GM12873 (cell line): ENCODE measurements around the gene GALNT8.

Experiments used
- TF ChIP-seq, protein P1 (sequence below): IDR thresholded peaks from 2 replicates; pipeline ENCODE4 v1.5.1; 2012; ENCODE audit warnings: low read depth, mild to moderate bottlenecking, moderate library complexity, low read length, control low read depth; ENCODE audit not compliant: insufficient read depth; ENCODE audit errors: missing control alignments

Gene GALNT8

DNA sequence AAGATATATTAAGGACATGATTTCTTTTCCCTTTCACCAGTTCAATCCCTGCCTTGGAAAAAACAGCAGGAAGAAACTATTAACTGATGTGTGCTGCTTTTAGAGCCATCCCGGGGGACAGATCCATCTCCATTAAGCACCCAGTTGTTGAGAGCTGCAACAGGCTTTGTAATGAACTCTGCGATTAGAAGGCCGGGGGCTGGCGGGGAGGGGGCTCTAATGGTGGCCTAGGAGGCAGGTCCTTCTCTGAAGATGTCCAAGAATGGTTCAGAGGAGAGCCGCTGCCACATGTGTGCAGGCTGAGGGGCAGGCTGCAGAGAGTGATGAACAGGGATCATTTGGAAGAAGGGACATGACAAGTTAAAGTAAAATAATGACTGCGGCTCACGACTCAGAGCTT, 67.8 kb downstream of the GALNT8 start:
- TF ChIP-seq, protein P1, sequence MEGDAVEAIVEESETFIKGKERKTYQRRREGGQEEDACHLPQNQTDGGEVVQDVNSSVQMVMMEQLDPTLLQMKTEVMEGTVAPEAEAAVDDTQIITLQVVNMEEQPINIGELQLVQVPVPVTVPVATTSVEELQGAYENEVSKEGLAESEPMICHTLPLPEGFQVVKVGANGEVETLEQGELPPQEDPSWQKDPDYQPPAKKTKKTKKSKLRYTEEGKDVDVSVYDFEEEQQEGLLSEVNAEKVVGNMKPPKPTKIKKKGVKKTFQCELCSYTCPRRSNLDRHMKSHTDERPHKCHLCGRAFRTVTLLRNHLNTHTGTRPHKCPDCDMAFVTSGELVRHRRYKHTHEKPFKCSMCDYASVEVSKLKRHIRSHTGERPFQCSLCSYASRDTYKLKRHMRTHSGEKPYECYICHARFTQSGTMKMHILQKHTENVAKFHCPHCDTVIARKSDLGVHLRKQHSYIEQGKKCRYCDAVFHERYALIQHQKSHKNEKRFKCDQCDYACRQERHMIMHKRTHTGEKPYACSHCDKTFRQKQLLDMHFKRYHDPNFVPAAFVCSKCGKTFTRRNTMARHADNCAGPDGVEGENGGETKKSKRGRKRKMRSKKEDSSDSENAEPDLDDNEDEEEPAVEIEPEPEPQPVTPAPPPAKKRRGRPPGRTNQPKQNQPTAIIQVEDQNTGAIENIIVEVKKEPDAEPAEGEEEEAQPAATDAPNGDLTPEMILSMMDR = no peak

DNA sequence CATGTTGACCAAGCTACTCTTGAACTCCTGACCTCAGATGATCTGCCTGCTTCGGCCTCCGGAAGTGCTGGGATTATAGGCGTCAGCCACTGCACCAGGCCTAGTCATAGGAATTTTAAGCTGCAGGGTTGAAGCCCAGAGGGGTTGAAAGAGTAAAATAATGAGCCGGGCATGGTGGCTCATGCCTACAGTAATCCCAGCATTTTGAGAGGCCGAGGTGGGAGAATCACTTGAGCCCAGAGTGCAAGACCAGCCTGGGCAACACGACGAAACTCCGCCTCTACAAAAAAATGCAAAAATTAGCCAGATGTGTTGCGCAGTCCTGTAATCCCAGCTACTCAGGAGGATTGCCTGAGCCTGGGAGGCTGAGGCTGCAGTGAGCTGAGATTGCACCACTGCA, 69.6 kb downstream of the GALNT8 start:
- TF ChIP-seq, protein P1 = no peak

DNA sequence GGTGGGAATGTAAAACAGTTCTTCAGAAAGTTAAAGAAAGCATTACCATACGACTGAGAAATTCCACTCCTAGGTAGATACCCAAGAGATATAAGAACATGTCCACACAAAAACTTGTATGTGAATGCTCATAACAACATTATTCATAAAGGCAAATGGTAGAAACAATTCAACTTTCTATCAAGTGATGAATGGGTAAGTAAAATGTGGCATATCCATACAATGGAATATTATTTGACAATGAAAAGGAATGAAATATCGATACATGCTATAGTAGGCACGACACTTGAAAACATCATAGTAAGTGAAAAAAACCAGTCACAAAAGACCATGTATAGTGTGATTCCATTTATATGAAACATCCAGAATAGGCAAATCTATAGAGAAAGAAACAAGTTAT, 71.3 kb downstream of the GALNT8 start:
- TF ChIP-seq, protein P1 = no peak

DNA sequence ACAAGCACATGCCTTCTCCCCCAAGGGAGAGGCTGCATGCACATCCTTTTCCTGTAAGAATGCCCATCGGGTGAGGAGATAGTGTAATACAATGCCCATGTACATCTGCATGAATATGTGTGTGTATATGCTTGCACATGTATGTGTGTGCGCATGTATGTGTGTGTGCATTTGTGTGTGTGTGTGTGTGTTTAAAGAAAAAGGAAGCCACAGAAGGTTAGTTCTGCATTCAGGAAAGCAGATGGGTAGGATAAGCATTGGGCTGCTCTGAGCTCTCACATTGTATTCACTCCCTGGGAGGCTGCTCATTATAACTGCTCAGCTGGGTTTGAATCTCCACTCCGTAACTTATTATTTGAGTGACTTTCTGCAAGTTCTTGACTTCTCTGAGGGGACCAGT, 74.3 kb downstream of the GALNT8 start:
- TF ChIP-seq, protein P1 = no peak

DNA sequence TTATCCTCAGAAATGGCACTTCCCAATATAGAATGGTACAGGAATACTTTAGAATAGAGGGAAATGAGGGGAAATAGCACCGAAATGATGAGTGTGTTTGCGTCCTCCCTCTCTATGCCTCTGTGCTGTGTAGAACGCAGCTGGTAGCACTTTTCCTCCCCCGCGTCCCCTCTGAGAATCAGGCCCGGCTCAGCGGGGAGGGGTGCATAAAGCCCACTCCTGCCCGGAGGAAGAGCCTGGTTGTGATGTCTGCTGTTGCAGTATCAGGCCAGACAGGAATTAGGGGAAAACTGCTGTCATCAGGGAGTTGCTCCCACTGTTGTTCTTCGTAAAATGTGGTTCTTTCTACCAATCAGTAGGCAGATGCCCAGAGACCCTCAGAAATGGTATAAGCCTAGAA, 76.0 kb downstream of the GALNT8 start:
- TF ChIP-seq, protein P1 = no peak

DNA sequence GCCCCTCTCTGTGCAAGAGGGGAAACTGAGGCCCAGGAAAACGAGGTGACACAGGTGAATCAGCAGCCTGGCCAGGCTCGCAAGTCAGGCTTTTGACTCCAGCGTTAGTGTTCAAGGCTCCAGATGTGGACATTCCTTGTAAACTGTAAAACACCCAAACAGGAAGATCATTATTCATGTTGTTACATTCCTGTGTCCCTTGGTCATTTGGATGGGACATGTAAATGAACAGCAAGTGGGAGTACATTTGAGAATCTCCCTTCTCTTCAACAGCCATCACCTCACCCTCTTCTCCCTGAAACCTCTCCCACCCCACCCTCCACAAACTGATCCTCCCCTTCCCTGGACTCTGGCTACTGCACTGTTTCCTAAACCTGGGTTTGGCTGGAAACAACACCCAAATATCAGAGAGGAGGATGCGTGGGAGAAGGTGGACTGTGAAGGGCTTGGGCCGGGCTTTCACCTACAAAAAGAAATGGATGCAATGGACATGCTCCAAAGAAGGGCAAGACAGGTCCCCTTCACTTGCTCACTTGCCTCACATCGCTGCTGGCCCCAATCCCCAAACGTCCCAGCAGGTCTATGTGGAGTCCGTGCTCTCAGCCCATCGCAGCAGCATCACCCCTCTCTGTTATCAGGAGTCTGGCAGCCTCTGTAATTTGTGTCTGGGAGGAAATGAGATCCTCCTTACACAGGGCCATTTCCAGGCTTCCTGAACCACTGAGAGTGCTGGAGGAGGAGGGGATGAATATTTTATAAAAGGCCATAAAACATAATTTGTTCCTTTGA, 76.7 kb downstream of the GALNT8 start:
- TF ChIP-seq, protein P1 = no peak

DNA sequence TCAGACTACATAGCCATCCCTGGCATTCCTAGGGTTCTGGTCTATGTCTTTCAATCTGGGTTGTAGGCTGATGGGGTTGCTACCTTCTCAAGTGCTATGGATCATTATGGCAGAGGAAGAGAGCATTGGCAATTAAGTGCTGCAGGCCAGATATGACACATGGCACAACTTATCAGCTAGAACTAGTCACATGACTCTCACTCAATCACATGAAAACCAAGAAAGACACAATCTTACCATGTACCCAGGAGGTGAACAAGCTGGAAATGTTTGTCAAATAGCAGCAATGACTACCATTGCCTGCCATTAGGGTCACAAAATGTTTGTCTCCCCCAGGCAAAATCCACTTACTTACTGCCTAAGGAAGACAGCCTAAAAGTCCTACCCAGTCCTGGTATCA, 80.4 kb downstream of the GALNT8 start:
- TF ChIP-seq, protein P1 = no peak

DNA sequence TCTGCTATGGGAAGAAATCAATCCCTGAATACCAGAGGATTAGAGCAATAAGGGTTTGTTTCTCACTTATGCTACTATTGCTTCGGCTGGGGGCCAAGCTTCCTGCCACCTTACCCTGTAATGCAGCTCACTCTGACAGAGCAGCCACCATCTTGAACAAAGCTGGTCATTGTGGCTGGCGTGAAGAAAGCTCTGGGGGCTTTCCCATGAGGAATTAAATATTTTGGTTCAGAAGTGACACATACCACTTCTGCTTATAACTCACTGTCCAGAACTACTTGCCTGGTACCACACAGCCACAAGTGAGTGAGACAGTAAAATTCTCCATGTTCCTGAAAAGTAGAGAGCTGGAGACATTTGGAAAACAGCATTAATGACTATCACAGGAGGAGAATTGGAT, 82.6 kb downstream of the GALNT8 start:
- TF ChIP-seq, protein P1 = no peak
